GM20000 (cell line): ENCODE measurements around the gene PTRHD1.

Experiments
- DNase-seq: peaks from one replicate; pipeline ENCODE4 v3.0.0; 2012; ENCODE audit warnings: low spot score
- TF ChIP-seq, protein P1 (sequence below): IDR thresholded peaks from 2 replicates; pipeline ENCODE4 v1.5.1; 2012; ENCODE audit warnings: mild to moderate bottlenecking, control low read depth; ENCODE audit errors: extremely low read depth, missing control alignments

PTRHD1 gene

GRCh38 chr2:24792874-24793760, at the start of gene PTRHD1, which contains the start of gene CENPO:
TSS of gene PTRHD1 (minus strand) at chr2:24793391. CDS start at chr2:24793377, 14 bp downstream.
TSS of gene CENPO (plus strand) at chr2:24793425. CDS start at chr2:24793920, 495 bp downstream.
- DNase-seq: peak; percentile 95
- TF ChIP-seq, protein P1, sequence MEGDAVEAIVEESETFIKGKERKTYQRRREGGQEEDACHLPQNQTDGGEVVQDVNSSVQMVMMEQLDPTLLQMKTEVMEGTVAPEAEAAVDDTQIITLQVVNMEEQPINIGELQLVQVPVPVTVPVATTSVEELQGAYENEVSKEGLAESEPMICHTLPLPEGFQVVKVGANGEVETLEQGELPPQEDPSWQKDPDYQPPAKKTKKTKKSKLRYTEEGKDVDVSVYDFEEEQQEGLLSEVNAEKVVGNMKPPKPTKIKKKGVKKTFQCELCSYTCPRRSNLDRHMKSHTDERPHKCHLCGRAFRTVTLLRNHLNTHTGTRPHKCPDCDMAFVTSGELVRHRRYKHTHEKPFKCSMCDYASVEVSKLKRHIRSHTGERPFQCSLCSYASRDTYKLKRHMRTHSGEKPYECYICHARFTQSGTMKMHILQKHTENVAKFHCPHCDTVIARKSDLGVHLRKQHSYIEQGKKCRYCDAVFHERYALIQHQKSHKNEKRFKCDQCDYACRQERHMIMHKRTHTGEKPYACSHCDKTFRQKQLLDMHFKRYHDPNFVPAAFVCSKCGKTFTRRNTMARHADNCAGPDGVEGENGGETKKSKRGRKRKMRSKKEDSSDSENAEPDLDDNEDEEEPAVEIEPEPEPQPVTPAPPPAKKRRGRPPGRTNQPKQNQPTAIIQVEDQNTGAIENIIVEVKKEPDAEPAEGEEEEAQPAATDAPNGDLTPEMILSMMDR: peak; percentile 15

DNA sequence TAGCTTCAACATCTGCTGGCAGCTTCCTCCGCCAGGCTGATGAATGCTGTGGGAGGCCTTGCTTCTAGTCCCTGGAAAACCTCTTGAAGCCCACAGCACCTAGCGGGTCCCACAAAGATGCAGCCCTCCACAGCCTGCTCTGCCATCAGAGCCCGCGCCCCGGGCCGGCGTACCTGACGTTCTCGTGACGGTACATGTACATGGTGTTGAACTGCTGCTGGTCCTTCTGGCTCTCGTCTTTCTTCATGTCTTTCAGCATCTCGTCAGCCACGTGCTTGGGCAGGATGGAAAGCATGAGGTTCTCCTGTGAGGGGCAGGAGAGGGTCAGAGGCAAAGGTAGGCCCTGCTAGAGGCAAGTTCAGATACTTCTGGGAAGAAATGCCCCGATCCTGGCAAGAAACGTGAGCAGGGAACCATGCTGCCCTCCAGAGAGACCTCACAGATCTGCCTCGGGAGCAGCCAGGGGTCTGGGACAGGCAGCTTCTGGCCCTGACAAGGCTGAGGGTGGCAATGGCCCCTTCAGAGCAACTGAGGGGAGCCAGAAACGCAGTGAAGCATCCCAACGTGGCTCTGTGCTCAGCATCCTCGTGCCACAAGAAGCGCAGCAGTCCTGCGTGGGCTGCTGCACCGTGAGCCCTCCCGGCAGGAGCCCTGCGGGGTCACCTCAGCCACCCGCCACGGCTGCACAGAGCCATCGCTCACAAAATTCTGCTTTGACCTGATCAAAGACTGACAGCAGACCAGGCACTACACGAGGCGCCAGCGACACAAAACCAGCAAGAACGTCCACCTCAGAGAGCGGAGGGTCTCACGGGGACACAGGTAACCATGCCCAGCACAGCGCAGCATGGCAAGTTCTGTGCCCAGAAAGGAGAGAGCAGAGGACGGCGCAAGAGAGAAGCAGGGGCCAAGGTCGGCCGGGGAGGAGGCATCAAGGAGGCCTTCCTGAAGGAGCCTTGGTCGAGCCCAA, 49.2 kb upstream of the PTRHD1 start:
- TF ChIP-seq, protein P1: no peak
- no peak for DNase-seq

DNA sequence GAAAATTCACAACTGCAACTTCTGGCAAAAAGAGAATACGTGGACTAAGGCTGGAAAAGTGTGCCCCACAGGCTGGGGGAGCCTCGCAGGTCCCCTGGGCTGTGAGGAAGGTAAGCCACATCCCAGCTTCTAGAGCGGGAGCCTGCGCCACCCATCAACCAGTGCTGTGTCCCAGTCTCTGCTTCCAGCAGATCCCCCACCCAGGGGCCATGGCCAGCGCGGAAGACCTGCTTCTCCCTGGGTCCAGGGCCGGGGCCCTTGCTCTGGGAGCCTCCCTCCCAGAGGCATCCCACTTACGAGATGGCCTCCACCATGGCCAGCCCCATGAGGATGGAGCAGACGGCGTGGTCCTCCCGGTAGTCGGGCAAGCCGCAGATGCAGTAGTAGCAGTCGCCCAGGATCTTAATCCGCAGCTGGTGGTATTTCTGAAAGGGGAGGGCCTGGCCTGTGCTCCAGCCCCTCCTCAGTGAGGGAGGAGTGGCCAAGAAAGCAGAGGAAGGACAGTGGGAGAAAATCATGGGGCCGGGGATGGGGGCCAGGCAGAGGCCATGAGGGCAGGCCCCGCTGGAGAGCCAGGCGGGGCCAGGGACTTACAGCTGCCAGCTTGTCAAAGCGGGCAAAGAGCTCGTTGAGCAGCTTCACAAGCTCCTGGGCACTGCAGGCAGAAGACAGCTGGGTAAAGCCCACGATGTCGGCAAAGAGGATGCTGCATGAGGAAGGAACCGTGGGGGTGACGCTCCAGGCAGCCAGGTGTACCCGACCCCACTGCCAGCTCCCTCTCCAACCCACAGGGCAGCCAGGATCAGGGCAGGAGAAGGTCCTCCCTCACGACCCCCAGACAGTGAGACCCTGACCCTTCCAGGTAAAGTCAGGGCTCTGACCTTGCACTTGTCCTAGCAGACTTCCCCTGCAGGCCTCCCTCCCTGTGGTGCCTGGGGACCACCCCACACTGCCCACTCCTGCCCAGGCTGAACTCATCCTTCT, 48.1 kb upstream of the PTRHD1 start:
- TF ChIP-seq, protein P1: no peak
- no peak for DNase-seq

DNA sequence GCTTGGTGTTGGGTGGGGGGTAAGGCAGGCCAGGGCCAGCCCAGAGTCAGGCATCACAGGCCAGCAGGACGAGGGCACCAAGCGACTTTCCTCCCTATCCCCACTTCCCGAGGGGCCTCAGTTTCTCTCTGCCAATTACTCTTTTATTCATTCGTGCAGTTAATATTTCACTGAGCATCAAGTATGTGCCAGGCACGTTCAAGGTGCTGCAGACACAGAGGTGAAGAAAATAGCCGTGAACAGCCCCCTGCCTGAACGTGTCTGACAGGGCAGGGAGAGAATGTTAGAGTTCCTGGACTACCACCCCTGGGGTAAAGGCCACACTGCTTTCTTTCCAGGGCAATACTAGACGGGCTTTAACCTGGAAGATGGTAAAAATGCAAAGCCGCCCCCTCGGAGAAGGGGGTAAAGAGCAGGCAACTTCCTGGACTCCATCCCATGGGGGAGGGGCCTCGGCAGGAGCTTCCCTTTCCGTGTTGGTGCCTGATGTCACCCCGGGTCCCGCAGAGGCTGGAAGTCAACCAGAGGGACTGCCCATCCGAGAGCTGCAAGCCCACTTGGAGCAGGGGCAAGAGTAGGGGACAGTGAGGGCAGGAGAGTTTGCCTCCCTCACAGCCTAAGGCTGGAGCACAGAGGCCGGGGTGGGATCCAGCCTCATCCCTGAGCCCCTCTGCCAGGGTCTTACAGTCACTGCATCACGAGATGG, 47.1 kb upstream of the PTRHD1 start:
- TF ChIP-seq, protein P1: no peak
- no peak for DNase-seq

DNA sequence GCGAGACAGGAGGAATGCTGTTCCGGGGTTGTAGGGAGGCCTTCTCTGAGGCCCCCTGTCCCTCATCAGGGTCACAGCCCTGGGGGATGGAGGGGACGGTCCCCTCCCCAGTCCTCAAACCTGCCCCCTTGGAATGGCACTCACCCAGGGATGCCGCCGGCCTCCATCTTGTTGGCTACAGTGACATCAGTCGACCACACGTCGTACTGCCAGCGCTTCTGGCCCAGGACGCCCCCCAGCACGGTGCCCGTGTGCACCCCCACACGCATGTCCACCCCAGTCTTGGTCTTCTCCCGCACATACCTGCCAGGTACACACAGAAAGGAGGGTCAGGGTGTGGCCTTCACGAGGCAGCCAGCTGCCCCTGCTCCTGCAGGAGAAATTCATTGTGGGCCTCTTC, 46.5 kb upstream of the PTRHD1 start:
- TF ChIP-seq, protein P1: no peak
- no peak for DNase-seq

DNA sequence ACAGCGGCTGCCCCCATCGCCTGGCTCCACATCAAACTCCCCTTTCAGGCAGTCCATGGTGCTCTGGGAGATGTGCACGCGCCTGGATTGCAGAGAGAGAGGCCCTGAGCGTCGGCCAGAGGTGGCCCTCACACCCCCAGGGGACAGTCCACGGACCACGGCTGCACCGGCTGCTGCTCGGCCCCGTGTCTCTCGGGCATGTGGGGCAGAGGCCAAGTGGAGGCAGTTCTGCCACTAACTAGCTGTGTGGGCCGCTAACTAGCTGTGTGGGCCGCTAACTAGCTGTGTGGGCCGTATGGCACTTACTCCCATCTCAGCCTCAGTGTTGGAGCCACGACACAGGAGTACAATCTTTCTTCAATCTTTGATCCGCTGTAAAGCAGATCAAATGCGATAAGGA, 45.4 kb upstream of the PTRHD1 start:
- TF ChIP-seq, protein P1: no peak
- DNase-seq: no peak
